ENCODE results near the gene NWD2. TPM values are rescaled to one million over a fixed set of nuclear protein-coding genes. Genes with fewer than 3 reads are reported as not detected.

The NWD2 gene
- polyA plus RNA-seq, 2 of the 4 experiments (the other 2 are of a cell fraction), result not detected

DNA sequence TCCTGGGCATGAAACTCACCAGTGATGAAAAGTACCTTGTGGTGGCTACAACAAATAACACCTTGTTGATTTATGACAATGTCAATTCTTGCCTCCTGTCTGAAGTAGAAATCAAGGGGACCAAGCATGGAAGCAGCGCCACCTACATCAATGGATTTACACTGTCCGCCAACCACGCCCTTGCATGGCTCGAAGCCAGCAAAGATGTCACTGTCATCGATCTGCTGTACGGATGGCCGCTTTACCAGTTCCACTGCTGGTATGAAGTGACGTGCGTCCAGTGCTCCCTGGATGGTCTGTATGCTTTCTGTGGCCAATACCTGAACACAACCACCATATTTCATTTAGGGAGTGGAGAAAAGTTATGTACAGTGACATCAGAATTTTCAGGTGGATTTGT is 200.5 kb downstream of the NWD2 start:
- no peaks in the 10 kb centered on the region for H3K4me1 ChIP-seq
- ATAC-seq (no peak), DNase-seq (ENCODE audit: low read depth in 1 of 2, low spot score in 1 of 2) (no peak), FAIRE-seq (no peak)
- no peak overlapping the region for H3K4me3 ChIP-seq
- H3K4me2 ChIP-seq, result no peak overlapping the region
- POLR2A ChIA-PET, result no interaction called here
- 68% methylated on average over 9 of the region's 9 CpGs for WGBS (ENCODE audit: missing lambda C conversion rate)
- TF ChIP-seq FOSB (CRISPR knock-in tag; IDR thresholded peaks at IDR 0.05) (no peak), SREBF2 (IDR thresholded peaks at IDR 0.05) (no peak), HES2 (IDR thresholded peaks at IDR 0.05) (no peak), FOXS1 (CRISPR knock-in tag; IDR thresholded peaks at IDR 0.05) (no peak)
- CTCF ChIA-PET, result interaction anchor here (0.6 to 1.0 kb wide), 3 partner anchors 8 to 323 kb away, joined by 3 to 4 read pairs (median 3); no protein-coding TSS in a partner anchor
- no peak overlapping the region for H3K27ac ChIP-seq
- H3K9me3 ChIP-seq, result no peaks in the 10 kb centered on the region

- DNase-seq (ENCODE audit: low read depth in 1 of 2, low spot score in 1 of 2) (no peak), ATAC-seq (no peak), FAIRE-seq (no peak)
- H3K4me1 ChIP-seq, result no peaks in the 10 kb centered on the region
- TF ChIP-seq ZNF302 (CRISPR knock-in tag; IDR thresholded peaks at IDR 0.05) (no peak), FOSL2 (IDR thresholded peaks at IDR 0.05) (no peak), FOSL2 (CRISPR knock-in tag; IDR thresholded peaks at IDR 0.05) (no peak), KDM5A (IDR thresholded peaks at IDR 0.05) (no peak), RNF2 (IDR thresholded peaks at IDR 0.05; ENCODE audit: borderline replicate concordance, low read depth) (no peak), MYC (IDR thresholded peaks at IDR 0.05; ENCODE audit: borderline replicate concordance, low read length) (no peak), RAD21 (conservative IDR thresholded peaks at IDR 0.05 in 1 of 2, IDR thresholded peaks at IDR 0.05 in 1 of 2) (no peak), CBX2 (IDR thresholded peaks at IDR 0.05; ENCODE audit: borderline replicate concordance, low read depth) (no peak), HEYL (CRISPR knock-in tag; IDR thresholded peaks at IDR 0.05) (no peak), GATA3 (IDR thresholded peaks at IDR 0.05; ENCODE audit: borderline replicate concordance) (no peak), ZFP36 (IDR thresholded peaks at IDR 0.05; ENCODE audit: borderline replicate concordance, partially characterized antibody) (no peak), CTCF (IDR thresholded peaks at IDR 0.05) (no peak)
- no peaks in the 10 kb centered on the region for H3K9me3 ChIP-seq
- H3K4me2 ChIP-seq, result no peak overlapping the region
- 47% methylated on average over 8 of the region's 8 CpGs for WGBS (ENCODE audit: missing lambda C conversion rate)
- H3K27ac ChIP-seq, result no peak overlapping the region
- CTCF ChIA-PET, result no interaction called here
- POLR2A ChIA-PET, result no interaction called here
- no peak overlapping the region for H3K4me3 ChIP-seq
Observed at GRCh38 chr4:37446016-37446415, 201.5 kb downstream of the NWD2 start.

GRCh38 chr4:37447886-37448285 is 203.3 kb downstream of the NWD2 start:
- no peak for ATAC-seq
- no peak overlapping the region for H3K27ac ChIP-seq
- no peak overlapping the region for H3K4me3 ChIP-seq
- POLR2A ChIA-PET, result no interaction called here
- DNase-seq (ENCODE audit: low read depth in 1 of 2, low spot score in 1 of 2), result no peak
- 27% methylated on average over 3 of the region's 3 CpGs for WGBS (ENCODE audit: missing lambda C conversion rate)
- FAIRE-seq, result no peak
- CTCF ChIA-PET, result interaction anchor here (0.7 kb wide), 1 partner anchor 354 kb away, joined by 3 read pairs; no protein-coding TSS in a partner anchor
- H3K9me3 ChIP-seq, result no peaks in the 10 kb centered on the region
- no peak overlapping the region for H3K4me2 ChIP-seq
- no peaks in the 10 kb centered on the region for H3K4me1 ChIP-seq
- TF ChIP-seq HOXB13 (CRISPR knock-in tag; IDR thresholded peaks at IDR 0.05; ENCODE audit: low read depth) (no peak), EHMT2 (IDR thresholded peaks at IDR 0.05; ENCODE audit: low read depth) (no peak), BCL3 (IDR thresholded peaks at IDR 0.05) (no peak), HDAC2 (IDR thresholded peaks at IDR 0.05) (no peak), RAD21 (conservative IDR thresholded peaks at IDR 0.05 in 1 of 2, IDR thresholded peaks at IDR 0.05 in 1 of 2) (no peak), RARB (CRISPR knock-in tag; IDR thresholded peaks at IDR 0.05) (no peak), GATA3 (IDR thresholded peaks at IDR 0.05; ENCODE audit: borderline replicate concordance) (no peak), REST (IDR thresholded peaks at IDR 0.05) (no peak), ZC3H11A (IDR thresholded peaks at IDR 0.05) (no peak), CBX8 (IDR thresholded peaks at IDR 0.05) (no peak), EHF (CRISPR knock-in tag; IDR thresholded peaks at IDR 0.05) (no peak)
- TF ChIP-seq, protein P1, sequence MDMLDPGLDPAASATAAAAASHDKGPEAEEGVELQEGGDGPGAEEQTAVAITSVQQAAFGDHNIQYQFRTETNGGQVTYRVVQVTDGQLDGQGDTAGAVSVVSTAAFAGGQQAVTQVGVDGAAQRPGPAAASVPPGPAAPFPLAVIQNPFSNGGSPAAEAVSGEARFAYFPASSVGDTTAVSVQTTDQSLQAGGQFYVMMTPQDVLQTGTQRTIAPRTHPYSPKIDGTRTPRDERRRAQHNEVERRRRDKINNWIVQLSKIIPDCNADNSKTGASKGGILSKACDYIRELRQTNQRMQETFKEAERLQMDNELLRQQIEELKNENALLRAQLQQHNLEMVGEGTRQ (IDR thresholded peaks at IDR 0.05), result no peak
- TF ChIP-seq, protein P2, sequence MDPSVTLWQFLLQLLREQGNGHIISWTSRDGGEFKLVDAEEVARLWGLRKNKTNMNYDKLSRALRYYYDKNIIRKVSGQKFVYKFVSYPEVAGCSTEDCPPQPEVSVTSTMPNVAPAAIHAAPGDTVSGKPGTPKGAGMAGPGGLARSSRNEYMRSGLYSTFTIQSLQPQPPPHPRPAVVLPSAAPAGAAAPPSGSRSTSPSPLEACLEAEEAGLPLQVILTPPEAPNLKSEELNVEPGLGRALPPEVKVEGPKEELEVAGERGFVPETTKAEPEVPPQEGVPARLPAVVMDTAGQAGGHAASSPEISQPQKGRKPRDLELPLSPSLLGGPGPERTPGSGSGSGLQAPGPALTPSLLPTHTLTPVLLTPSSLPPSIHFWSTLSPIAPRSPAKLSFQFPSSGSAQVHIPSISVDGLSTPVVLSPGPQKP (IDR thresholded peaks at IDR 0.05; ENCODE audit: low read depth, low read length), result no peak

Data from A549 (cell line).